ENCODE results near the gene KLHDC4.
"Not testable (repeated sequence)": the region's sequence is repeated elsewhere in the genome, so short reads cannot be mapped to it uniquely, and the experiment has no call there.

The KLHDC4 gene

GRCh38 chr16:87731607-87732006, 34.2 kb downstream of the KLHDC4 start:
- no peaks in the 10 kb centered on the region for H3K27me3 ChIP-seq (ENCODE audit: insufficient read depth, insufficient read length)
- H3K36me3 ChIP-seq (ENCODE audit: insufficient read depth, insufficient read length, low read length): peaks cover 65% of the 10 kb centered on the region
- H3K9ac ChIP-seq (ENCODE audit: insufficient read length, low read depth): no peak overlapping the region
- H3K9me3 ChIP-seq (ENCODE audit: insufficient read depth, low read length): no peaks in the 10 kb centered on the region
- H3K4me3 ChIP-seq (ENCODE audit: insufficient read length, low read depth): no peak overlapping the region
- no peak for DNase-seq (ENCODE audit: low read depth, low spot score)
- peaks cover 4% of the 10 kb centered on the region for H3K4me1 ChIP-seq (ENCODE audit: insufficient read depth, insufficient read length)
- TF ChIP-seq ZNF274 (IDR thresholded peaks at IDR 0.05; ENCODE audit: low read depth, low read length) (no peak), SUZ12 (IDR thresholded peaks at IDR 0.05; ENCODE audit: extremely low read depth, insufficient read depth, insufficient read length) (no peak)

GRCh38 chr16:87729266-87729954, 36.4 kb downstream of the KLHDC4 start:
- no peak for TF ChIP-seq YY1 (IDR thresholded peaks at IDR 0.05; ENCODE audit: insufficient read depth, insufficient read length)
- no peak for TF ChIP-seq SUZ12 (IDR thresholded peaks at IDR 0.05; ENCODE audit: extremely low read depth, insufficient read depth, insufficient read length)
- no peak for TF ChIP-seq ZNF274 (IDR thresholded peaks at IDR 0.05; ENCODE audit: low read depth, low read length)
- DNase-seq (ENCODE audit: low read depth, low spot score): no peak
- Histone ChIP-seq H3K4me3 (ENCODE audit: insufficient read length, low read depth) (no peak overlapping the region), H3K27me3 (ENCODE audit: insufficient read depth, insufficient read length) (no peaks in the 10 kb centered on the region), H3K36me3 (ENCODE audit: insufficient read depth, insufficient read length, low read length) (peaks cover 68% of the 10 kb centered on the region), H3K9me3 (ENCODE audit: insufficient read depth, low read length) (no peaks in the 10 kb centered on the region), H3K4me1 (ENCODE audit: insufficient read depth, insufficient read length) (no peaks in the 10 kb centered on the region), H3K9ac (ENCODE audit: insufficient read length, low read depth) (no peak overlapping the region)

- H3K9me3 ChIP-seq (ENCODE audit: insufficient read depth, low read length): no peaks in the 10 kb centered on the region
- no peak overlapping the region for H3K9ac ChIP-seq (ENCODE audit: insufficient read length, low read depth)
- TF ChIP-seq ZNF274 (IDR thresholded peaks at IDR 0.05; ENCODE audit: low read depth, low read length) (no peak), SUZ12 (IDR thresholded peaks at IDR 0.05; ENCODE audit: extremely low read depth, insufficient read depth, insufficient read length) (no peak), YY1 (IDR thresholded peaks at IDR 0.05; ENCODE audit: insufficient read depth, insufficient read length) (no peak)
- no peak for DNase-seq (ENCODE audit: low read depth, low spot score)
- H3K27me3 ChIP-seq (ENCODE audit: insufficient read depth, insufficient read length): no peaks in the 10 kb centered on the region
- peaks cover 71% of the 10 kb centered on the region for H3K36me3 ChIP-seq (ENCODE audit: insufficient read depth, insufficient read length, low read length)
- no peak overlapping the region for H3K4me3 ChIP-seq (ENCODE audit: insufficient read length, low read depth)
- H3K4me1 ChIP-seq (ENCODE audit: insufficient read depth, insufficient read length): no peaks in the 10 kb centered on the region
Observed at GRCh38 chr16:87728026-87728425, 37.8 kb downstream of the KLHDC4 start.

DNA sequence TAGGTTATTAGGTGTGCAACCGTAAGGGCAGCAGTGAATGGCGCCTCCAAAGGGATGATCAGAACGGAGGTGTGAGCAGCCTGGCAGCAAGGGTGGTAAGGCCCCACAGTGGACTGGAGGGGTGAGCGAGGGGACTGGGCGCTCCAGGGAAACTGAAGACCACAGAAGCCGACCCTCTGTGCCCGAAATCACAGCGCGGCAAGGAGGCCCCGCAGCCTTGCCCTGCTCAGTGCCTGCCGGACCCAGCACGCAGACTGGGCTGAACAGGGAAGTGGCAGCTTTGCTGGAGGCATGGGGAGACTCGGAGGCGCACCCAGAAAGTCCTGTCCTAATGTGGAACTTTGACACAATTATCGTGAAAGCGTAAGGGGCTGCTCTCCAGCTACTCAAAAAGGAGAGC, 38.4 kb downstream of the KLHDC4 start:
- Histone ChIP-seq H3K4me1 (ENCODE audit: insufficient read depth, insufficient read length) (no peaks in the 10 kb centered on the region), H3K9ac (ENCODE audit: insufficient read length, low read depth) (no peak overlapping the region), H3K9me3 (ENCODE audit: insufficient read depth, low read length) (no peaks in the 10 kb centered on the region), H3K4me3 (ENCODE audit: insufficient read length, low read depth) (no peak overlapping the region), H3K27me3 (ENCODE audit: insufficient read depth, insufficient read length) (no peaks in the 10 kb centered on the region), H3K36me3 (ENCODE audit: insufficient read depth, insufficient read length, low read length) (peaks cover 78% of the 10 kb centered on the region)
- no peak for TF ChIP-seq YY1 (IDR thresholded peaks at IDR 0.05; ENCODE audit: insufficient read depth, insufficient read length)
- no peak for TF ChIP-seq SUZ12 (IDR thresholded peaks at IDR 0.05; ENCODE audit: extremely low read depth, insufficient read depth, insufficient read length)
- TF ChIP-seq ZNF274 (IDR thresholded peaks at IDR 0.05; ENCODE audit: low read depth, low read length): no peak
- no peak for DNase-seq (ENCODE audit: low read depth, low spot score)

DNA sequence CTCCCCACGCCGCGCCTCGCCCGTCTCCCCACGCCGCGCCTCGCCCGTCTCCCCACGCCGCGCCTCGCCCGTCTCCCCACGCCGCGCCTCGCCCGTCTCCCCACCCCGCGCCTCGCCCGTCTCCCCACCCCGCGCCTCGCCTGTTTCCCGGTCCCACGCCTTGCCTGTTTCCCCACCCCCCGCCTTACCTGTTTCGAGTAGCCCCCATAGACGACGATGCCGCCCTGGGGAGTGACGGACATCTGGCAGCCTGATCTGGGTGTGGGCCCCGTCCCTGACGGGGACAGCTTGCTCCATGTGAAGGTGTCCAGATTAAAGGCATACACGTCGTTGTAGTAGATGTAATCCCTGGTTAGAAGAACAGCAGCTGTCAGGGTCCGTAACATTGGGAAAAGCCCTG, 39.2 kb downstream of the KLHDC4 start:
- not testable (repeated sequence) for DNase-seq (ENCODE audit: low read depth, low spot score); H3K4me3 ChIP-seq (ENCODE audit: insufficient read length, low read depth); H3K9me3 ChIP-seq (ENCODE audit: insufficient read depth, low read length); H3K9ac ChIP-seq (ENCODE audit: insufficient read length, low read depth); H3K27me3 ChIP-seq (ENCODE audit: insufficient read depth, insufficient read length); H3K4me1 ChIP-seq (ENCODE audit: insufficient read depth, insufficient read length)
- peaks cover 82% of the 10 kb centered on the region for H3K36me3 ChIP-seq (ENCODE audit: insufficient read depth, insufficient read length, low read length)

DNA sequence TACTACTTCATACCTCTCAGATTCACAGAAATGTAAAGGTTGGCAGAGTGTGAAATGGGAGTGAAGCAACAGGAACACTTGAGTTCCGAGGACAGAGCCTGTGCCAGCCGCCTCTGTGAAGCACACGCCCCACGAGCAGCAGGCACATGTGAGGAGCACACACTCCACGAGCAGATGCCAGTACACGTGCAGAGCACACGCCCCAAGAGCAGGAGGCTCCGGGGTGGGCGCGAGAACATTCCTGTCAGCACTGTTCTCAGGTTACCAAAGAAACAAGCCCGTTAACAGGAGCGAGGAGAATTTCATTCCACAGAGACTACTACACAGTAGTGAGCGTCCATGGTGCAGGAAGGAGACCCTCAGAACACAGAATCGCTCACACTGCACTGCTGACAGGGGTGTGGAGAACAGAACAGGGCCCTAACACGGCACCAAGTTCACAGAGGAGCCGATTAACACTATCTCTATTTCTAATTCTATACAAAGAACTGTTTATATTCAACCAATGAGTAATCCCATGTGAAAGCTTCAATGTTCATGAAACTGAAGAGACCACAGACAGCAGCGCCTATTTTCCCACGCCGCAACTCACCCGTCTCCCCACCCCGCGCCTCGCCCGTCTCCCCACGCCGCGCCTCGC, 40.1 kb downstream of the KLHDC4 start:
- TF ChIP-seq YY1 (IDR thresholded peaks at IDR 0.05; ENCODE audit: insufficient read depth, insufficient read length) (no peak), ZNF274 (IDR thresholded peaks at IDR 0.05; ENCODE audit: low read depth, low read length) (no peak), SUZ12 (IDR thresholded peaks at IDR 0.05; ENCODE audit: extremely low read depth, insufficient read depth, insufficient read length) (no peak)
- DNase-seq (ENCODE audit: low read depth, low spot score): no peak
- peaks cover 84% of the 10 kb centered on the region for H3K36me3 ChIP-seq (ENCODE audit: insufficient read depth, insufficient read length, low read length)

DNA sequence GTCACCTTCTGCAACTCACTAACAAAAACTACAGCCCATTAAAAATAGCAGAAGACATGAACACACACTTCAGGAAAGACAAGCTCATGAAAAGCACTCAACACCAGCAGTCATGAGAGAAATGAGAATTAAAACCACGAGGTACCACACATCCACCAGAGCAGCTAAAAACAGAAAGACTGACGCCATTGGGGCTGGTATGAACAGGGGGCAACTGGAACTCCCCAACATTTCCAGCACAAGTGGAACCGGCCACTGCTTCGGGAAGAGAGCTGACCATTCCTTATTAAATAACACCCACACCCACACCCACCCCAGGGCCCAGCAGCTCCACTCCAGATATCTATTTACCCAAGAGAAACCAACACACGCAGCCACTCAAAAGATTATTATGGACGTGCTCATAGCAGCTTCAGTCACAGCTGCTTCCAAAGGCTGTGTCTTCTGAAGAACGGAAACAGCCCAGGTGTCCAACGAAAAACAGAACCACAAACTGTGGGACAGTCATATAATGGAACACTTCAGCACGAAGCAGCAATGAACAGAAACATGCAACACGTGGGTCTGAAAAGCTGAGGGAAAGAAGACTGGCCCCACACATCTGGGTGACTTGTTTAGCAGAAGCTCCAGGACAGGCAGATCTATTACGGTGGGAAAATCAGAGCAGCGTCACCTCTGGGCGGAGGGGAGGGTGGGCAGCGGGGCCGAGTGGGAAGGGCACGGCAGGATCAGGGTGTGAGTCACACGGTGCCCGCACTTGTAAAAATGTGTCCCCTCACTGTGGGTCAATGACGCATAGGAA, 41.1 kb downstream of the KLHDC4 start:
- no peak overlapping the region for H3K9ac ChIP-seq (ENCODE audit: insufficient read length, low read depth)
- no peak for DNase-seq (ENCODE audit: low read depth, low spot score)

More for the DNA sequence above, 40.1 kb downstream of the KLHDC4 start:
- Histone ChIP-seq H3K9ac (ENCODE audit: insufficient read length, low read depth) (no peak overlapping the region), H3K9me3 (ENCODE audit: insufficient read depth, low read length) (peaks cover 1% of the 10 kb centered on the region; the same call in 1 of the 2 replicates), H3K4me3 (ENCODE audit: insufficient read length, low read depth) (no peak overlapping the region), H3K4me1 (ENCODE audit: insufficient read depth, insufficient read length) (no peaks in the 10 kb centered on the region), H3K27me3 (ENCODE audit: insufficient read depth, insufficient read length) (no peaks in the 10 kb centered on the region)

More for the DNA sequence above, 41.1 kb downstream of the KLHDC4 start:
- Histone ChIP-seq H3K9me3 (ENCODE audit: insufficient read depth, low read length) (peaks cover 12% of the 10 kb centered on the region; the same call in 1 of the 2 replicates), H3K4me1 (ENCODE audit: insufficient read depth, insufficient read length) (no peaks in the 10 kb centered on the region), H3K36me3 (ENCODE audit: insufficient read depth, insufficient read length, low read length) (peaks cover 86% of the 10 kb centered on the region), H3K27me3 (ENCODE audit: insufficient read depth, insufficient read length) (no peaks in the 10 kb centered on the region), H3K4me3 (ENCODE audit: insufficient read length, low read depth) (no peak overlapping the region)
- TF ChIP-seq SUZ12 (IDR thresholded peaks at IDR 0.05; ENCODE audit: extremely low read depth, insufficient read depth, insufficient read length): no peak
- no peak for TF ChIP-seq ZNF274 (IDR thresholded peaks at IDR 0.05; ENCODE audit: low read depth, low read length)
- no peak for TF ChIP-seq YY1 (IDR thresholded peaks at IDR 0.05; ENCODE audit: insufficient read depth, insufficient read length)

All from NT2/D1 (cell line).